Measurements from ENCODE around the gene CRYBG1. TPM values are rescaled to one million over a fixed set of nuclear protein-coding genes. Genes with fewer than 3 reads are reported as not detected.

Gene CRYBG1
- total and polyA plus RNA-seq, 2 experiments from 2014 or later: 3.2 to 10.0 TPM

DNA sequence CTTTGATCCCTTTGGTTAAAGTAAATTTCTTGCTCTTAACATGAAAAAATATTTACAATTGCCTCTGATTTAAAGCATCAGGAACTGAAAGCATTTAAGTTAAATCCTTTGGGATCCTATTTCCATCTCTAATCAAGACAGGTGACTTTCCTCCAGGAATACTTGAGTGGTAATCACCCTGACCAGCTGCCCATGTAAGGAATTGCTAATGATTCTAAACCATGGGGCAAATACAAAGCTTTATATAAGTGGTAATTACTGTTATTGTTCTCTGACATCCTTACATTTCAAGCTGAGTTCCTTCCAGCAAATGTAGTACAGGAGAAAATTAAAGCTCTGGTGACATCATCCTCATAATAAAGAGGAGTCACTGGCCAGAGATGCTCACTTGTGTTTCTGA is 100.6 kb downstream of the CRYBG1 start:
- no peaks in the 10 kb centered on the region for H3K36me3 ChIP-seq (replicated peaks; ENCODE audit: insufficient read depth, low read depth)
- no peak overlapping the region for H2AFZ ChIP-seq
- H3K4me2 ChIP-seq: no peak overlapping the region
- peaks cover 5% of the 10 kb centered on the region for H3K4me1 ChIP-seq (ENCODE audit: insufficient read depth)
- H3K9me2 ChIP-seq (replicated peaks; ENCODE audit: insufficient read depth): no peaks in the 10 kb centered on the region
- TF ChIP-seq EZH2 (IDR thresholded peaks at IDR 0.05; ENCODE audit: borderline replicate concordance): no peak
- TF ChIP-seq, protein P1, sequence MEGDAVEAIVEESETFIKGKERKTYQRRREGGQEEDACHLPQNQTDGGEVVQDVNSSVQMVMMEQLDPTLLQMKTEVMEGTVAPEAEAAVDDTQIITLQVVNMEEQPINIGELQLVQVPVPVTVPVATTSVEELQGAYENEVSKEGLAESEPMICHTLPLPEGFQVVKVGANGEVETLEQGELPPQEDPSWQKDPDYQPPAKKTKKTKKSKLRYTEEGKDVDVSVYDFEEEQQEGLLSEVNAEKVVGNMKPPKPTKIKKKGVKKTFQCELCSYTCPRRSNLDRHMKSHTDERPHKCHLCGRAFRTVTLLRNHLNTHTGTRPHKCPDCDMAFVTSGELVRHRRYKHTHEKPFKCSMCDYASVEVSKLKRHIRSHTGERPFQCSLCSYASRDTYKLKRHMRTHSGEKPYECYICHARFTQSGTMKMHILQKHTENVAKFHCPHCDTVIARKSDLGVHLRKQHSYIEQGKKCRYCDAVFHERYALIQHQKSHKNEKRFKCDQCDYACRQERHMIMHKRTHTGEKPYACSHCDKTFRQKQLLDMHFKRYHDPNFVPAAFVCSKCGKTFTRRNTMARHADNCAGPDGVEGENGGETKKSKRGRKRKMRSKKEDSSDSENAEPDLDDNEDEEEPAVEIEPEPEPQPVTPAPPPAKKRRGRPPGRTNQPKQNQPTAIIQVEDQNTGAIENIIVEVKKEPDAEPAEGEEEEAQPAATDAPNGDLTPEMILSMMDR (IDR thresholded peaks at IDR 0.05; ENCODE audit: poor library complexity): no peak
- TF ChIP-seq EZH2phosphoT487 (IDR thresholded peaks at IDR 0.05; ENCODE audit: low read depth, severe bottlenecking, unreplicated experiment): no peak
- H4K20me1 ChIP-seq (ENCODE audit: insufficient read depth, poor library complexity, severe bottlenecking): no peaks in the 10 kb centered on the region
- H3K27ac ChIP-seq: no peak overlapping the region
- H3K79me2 ChIP-seq: no peaks in the 10 kb centered on the region
- no peak overlapping the region for H3K4me3 ChIP-seq
- no peaks in the 10 kb centered on the region for H3K27me3 ChIP-seq
- DNase-seq (ENCODE audit: low spot score): no peak
- no peaks in the 10 kb centered on the region for H3K9me3 ChIP-seq (ENCODE audit: low read depth)

DNA sequence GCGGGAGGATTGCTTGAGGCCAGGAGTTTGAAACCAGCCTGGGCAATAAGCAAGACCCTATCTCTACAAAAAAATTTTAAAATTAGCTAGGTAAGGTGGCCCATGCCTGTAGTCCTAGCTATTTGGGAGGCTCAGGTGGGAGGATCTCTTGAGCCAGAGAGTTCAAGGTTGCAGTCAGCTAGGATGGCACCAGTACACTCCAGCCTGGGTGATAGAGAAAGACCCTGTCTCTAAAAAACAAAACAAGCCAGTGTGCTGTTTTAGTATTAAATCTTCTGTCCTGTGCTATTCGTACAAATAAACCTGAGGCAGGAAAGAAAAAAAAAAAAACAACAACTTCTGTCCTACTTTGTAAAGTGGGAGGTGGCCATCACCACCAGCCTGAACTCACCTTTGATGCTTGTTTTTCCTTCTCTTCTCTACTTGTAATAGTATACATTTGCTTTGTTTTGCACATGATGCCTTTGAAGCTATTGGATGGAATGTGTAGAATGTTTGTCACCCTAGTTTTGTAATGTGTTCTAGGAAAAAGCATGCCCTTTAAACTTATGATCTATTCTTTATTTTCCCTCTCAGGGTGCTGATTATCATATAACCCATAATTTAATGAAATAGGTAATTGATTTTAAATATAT is 102.5 kb downstream of the CRYBG1 start:
- Histone ChIP-seq H3K79me2 (no peaks in the 10 kb centered on the region), H3K27me3 (no peaks in the 10 kb centered on the region), H3K27ac (no peak overlapping the region), H2AFZ (no peak overlapping the region), H4K20me1 (ENCODE audit: insufficient read depth, poor library complexity, severe bottlenecking) (no peaks in the 10 kb centered on the region), H3K36me3 (replicated peaks; ENCODE audit: insufficient read depth, low read depth) (no peaks in the 10 kb centered on the region), H3K4me3 (no peak overlapping the region), H3K9me3 (ENCODE audit: low read depth) (no peaks in the 10 kb centered on the region), H3K9me2 (replicated peaks; ENCODE audit: insufficient read depth) (no peaks in the 10 kb centered on the region), H3K4me1 (ENCODE audit: insufficient read depth) (peaks cover 5% of the 10 kb centered on the region), H3K4me2 (no peak overlapping the region)
- DNase-seq (ENCODE audit: low spot score): no peak
- WGBS (ENCODE audit: low lambda C conversion rate, missing lambda C conversion rate): 91% methylated on average over 2 of the region's 2 CpGs
- TF ChIP-seq EZH2phosphoT487 (IDR thresholded peaks at IDR 0.05; ENCODE audit: low read depth, severe bottlenecking, unreplicated experiment): no peak
- no peak for TF ChIP-seq EZH2 (IDR thresholded peaks at IDR 0.05; ENCODE audit: borderline replicate concordance)
- TF ChIP-seq, protein P1 (IDR thresholded peaks at IDR 0.05; ENCODE audit: poor library complexity): no peak

DNA sequence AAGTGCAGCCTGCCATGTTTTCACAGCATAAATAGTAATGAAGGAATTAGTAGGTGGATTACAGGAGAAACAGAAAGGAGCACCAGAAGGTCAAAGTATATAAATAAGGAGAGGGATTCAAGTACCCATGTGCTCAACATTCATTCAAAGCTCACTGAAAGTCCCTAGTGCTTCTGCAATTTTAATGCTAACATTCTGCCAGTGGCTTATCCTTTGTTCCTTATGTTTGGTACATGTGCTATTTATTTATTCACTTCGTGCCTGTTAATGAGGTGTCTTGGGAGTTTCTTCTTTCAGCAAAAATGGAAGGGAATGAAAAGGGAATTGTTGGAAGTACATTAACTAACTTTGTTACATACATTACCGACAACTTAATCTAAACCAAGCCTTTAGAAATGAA is 105.7 kb downstream of the CRYBG1 start:
- Histone ChIP-seq H3K36me3 (replicated peaks; ENCODE audit: insufficient read depth, low read depth) (no peaks in the 10 kb centered on the region), H3K27me3 (no peaks in the 10 kb centered on the region), H4K20me1 (ENCODE audit: insufficient read depth, poor library complexity, severe bottlenecking) (no peaks in the 10 kb centered on the region), H3K4me2 (no peak overlapping the region), H3K27ac (no peak overlapping the region), H3K9me2 (replicated peaks; ENCODE audit: insufficient read depth) (no peaks in the 10 kb centered on the region), H3K79me2 (no peaks in the 10 kb centered on the region), H3K9me3 (ENCODE audit: low read depth) (no peaks in the 10 kb centered on the region), H3K4me3 (no peak overlapping the region), H3K4me1 (ENCODE audit: insufficient read depth) (no peaks in the 10 kb centered on the region), H2AFZ (no peak overlapping the region)
- DNase-seq (ENCODE audit: low spot score): no peak
- WGBS (ENCODE audit: low lambda C conversion rate, missing lambda C conversion rate): 75% methylated on average over 2 of the region's 2 CpGs
- no peak for TF ChIP-seq EZH2phosphoT487 (IDR thresholded peaks at IDR 0.05; ENCODE audit: low read depth, severe bottlenecking, unreplicated experiment)
- no peak for TF ChIP-seq EZH2 (IDR thresholded peaks at IDR 0.05; ENCODE audit: borderline replicate concordance)
- TF ChIP-seq, protein P1 (IDR thresholded peaks at IDR 0.05; ENCODE audit: poor library complexity): no peak
